Transverse colon (tissue), 4 donors: Measurements from ENCODE around the gene SLC30A3. TPM values are rescaled to one million over a fixed set of nuclear protein-coding genes. Genes with fewer than 3 reads are reported as not detected.

Experiments used
- DNase-seq: peaks from one replicate; pipeline ENCODE4 v3.0.0-alpha.2; 2019
- H3K27ac ChIP-seq, 4 donors: fragments of 200-600 bp; sonication (generic); 2 replicates each; pipeline ENCODE4 v1.5.1; 2016 to 2018; ENCODE audit warnings: inconsistent platforms in 4 of 4
- H3K27me3 ChIP-seq: fragments of 200-600 bp; sonication (generic); 2 replicates; pipeline ENCODE4 v1.5.1; 2017; ENCODE audit warnings: inconsistent platforms
- H3K36me3 ChIP-seq, 4 donors: fragments of 200-600 bp; sonication (generic); 2 replicates each; pipeline ENCODE4 v1.5.1; 2017 to 2019; ENCODE audit warnings: inconsistent platforms in 4 of 4
- H3K4me1 ChIP-seq, 4 donors: fragments of 200-600 bp; sonication (generic); 2 replicates each; pipeline ENCODE4 v1.5.1; 2017 to 2020; ENCODE audit warnings: inconsistent platforms in 4 of 4
- H3K4me3 ChIP-seq, 4 donors: fragments of 200-600 bp; sonication (generic); 1 replicate in 1 of 4; 2 replicates in 3 of 4; pipeline versions ENCODE4 v1.5.1 to v1.6.1; 2017 to 2019; ENCODE audit warnings: inconsistent platforms in 4 of 4
- H3K9me3 ChIP-seq, 2 donors: fragments of 200-600 bp; sonication (generic); 2 replicates each; pipeline ENCODE4 v1.5.1; 2017 to 2019; ENCODE audit warnings: inconsistent platforms in 2 of 2
- EP300 ChIP-seq: sonication (generic); formaldehyde crosslinking; IDR thresholded peaks from one replicate; pipeline ENCODE4 v1.6.1; 2017; ENCODE audit warnings: antibody characterized with exemption, low read depth
- POLR2A ChIP-seq: fragments of 450-650 bp; IDR thresholded peaks from one replicate; pipeline ENCODE4 v1.6.1; 2016; ENCODE audit warnings: antibody characterized with exemption, mild to moderate bottlenecking, moderate library complexity
- POLR2AphosphoS5 ChIP-seq, 3 donors: sonication (generic); formaldehyde crosslinking; IDR thresholded peaks; one replicate each; pipeline ENCODE4 v1.6.1; 2016; ENCODE audit warnings: antibody characterized with exemption in 3 of 3
- WGBS, 2 donors: methylation state at CpG; one replicate each; pipeline ENCODE4 v1.1.5; 2018; ENCODE audit warnings: low coverage in 1 of 2; 5-methylcytosine and 5-hydroxymethylcytosine counted together
- in situ Hi-C, 4 donors: fragments of 200-750 bp; cut with MboI; loops; one replicate each; pipeline versions ENCODE4 v1.15.0 to v1.15.1; 2017; ENCODE audit warnings: low sequenced_read_pairs in 3 of 4, low pct_ligation_motif_present in 1 of 4, low pct_unique_long_range_greater_than_20kb in 1 of 4
- intact Hi-C: fragments of 100-400 bp; cut with DNase I; formaldehyde crosslinking; loops from one replicate; pipeline ENCODE4 v1.15.1; 2023; ENCODE audit warnings: low total_unique reads
- total RNA-seq, 4 donors: library from RNA; depleted of rRNA; stranded (reverse); fragments of >200 nt; gene quantifications; one replicate each; pipeline ENCODE4 v1.1.0, GENCODE V29; 2016
- TF ChIP-seq, protein P1 (sequence below), 5 experiments: fragments of 200-600 bp in 3 of 5; fragments of 450-650 bp in 2 of 5; sonication (generic) in 3 of 5; IDR thresholded peaks; 1 replicate in 2 of 5; 2 replicates in 3 of 5; pipeline ENCODE4 v1.5.1; 2016 to 2017; ENCODE audit warnings: antibody characterized with exemption in 5 of 5, inconsistent platforms in 3 of 5, mild to moderate bottlenecking in 2 of 5, moderate library complexity in 1 of 5

The SLC30A3 gene
- total RNA-seq, 4 donors from 2014 or later, result 0.60 TPM; not detected in 3

GRCh38 chr2:27249159-27249890, 13.5 kb downstream of the SLC30A3 start:
- in situ Hi-C loops (no loop called here), intact Hi-C loops (no loop called here)
- Histone ChIP-seq H3K27ac (no peak overlapping the region), H3K4me1 (peaks cover 0 to 9% (median 2%) of the 10 kb centered on the region in 4 donors), H3K4me3 (no peak overlapping the region), H3K9me3 (no peaks in the 10 kb centered on the region), H3K36me3 (no peaks in the 10 kb centered on the region), H3K27me3 (peaks cover 35% of the 10 kb centered on the region)
- no peak for TF ChIP-seq EP300
- no peak for DNase-seq
- 37 to 44% methylated on average over 3 to 12 of the region's 12 CpGs for WGBS, 2 donors

DNA sequence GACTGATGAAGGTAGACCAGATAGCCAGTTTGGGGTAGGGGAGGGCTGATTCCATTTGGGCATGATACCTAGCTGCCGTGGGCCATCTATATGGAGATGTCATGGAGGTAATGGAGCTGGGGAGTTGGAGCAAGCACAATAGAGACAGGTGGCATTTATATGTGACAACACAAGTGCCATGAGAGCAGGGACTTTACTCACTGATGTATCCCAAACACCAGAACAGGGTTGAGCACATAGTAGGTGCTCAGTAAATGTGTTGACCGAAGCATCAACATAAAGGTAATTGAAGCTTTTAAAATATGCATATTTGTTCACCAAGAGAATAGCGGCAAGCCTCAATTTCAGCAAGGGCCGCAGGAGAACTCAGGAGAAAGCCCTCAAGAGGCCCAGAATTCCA, 15.0 kb downstream of the SLC30A3 start:
- intact Hi-C loops (no loop called here), in situ Hi-C loops (no loop called here)
- Histone ChIP-seq H3K9me3 (no peaks in the 10 kb centered on the region), H3K4me3 (no peak overlapping the region), H3K36me3 (peaks cover 0 to 4% (median 0%) of the 10 kb centered on the region in 4 donors), H3K27me3 (peaks cover 23% of the 10 kb centered on the region), H3K27ac (no peak overlapping the region), H3K4me1 (peaks cover 0 to 9% (median 2%) of the 10 kb centered on the region in 4 donors)
- 84 to 100% methylated on average over 1 to 4 of the region's 4 CpGs for WGBS, 2 donors
- no peak for DNase-seq
- TF ChIP-seq, protein P1, sequence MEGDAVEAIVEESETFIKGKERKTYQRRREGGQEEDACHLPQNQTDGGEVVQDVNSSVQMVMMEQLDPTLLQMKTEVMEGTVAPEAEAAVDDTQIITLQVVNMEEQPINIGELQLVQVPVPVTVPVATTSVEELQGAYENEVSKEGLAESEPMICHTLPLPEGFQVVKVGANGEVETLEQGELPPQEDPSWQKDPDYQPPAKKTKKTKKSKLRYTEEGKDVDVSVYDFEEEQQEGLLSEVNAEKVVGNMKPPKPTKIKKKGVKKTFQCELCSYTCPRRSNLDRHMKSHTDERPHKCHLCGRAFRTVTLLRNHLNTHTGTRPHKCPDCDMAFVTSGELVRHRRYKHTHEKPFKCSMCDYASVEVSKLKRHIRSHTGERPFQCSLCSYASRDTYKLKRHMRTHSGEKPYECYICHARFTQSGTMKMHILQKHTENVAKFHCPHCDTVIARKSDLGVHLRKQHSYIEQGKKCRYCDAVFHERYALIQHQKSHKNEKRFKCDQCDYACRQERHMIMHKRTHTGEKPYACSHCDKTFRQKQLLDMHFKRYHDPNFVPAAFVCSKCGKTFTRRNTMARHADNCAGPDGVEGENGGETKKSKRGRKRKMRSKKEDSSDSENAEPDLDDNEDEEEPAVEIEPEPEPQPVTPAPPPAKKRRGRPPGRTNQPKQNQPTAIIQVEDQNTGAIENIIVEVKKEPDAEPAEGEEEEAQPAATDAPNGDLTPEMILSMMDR (IDR thresholded peaks at IDR 0.05), result no peak
- TF ChIP-seq POLR2A, result no peak
- no peak for TF ChIP-seq EP300
- TF ChIP-seq POLR2AphosphoS5 (IDR thresholded peaks at IDR 0.05), result no peak

GRCh38 chr2:27245626-27246025, 17.2 kb downstream of the SLC30A3 start:
- Histone ChIP-seq H3K4me3 (no peak overlapping the region), H3K27me3 (peaks cover 9% of the 10 kb centered on the region), H3K4me1 (peaks cover 0 to 9% (median 2%) of the 10 kb centered on the region in 4 donors), H3K36me3 (peaks cover 0 to 5% (median 0%) of the 10 kb centered on the region in 4 donors), H3K9me3 (no peaks in the 10 kb centered on the region), H3K27ac (no peak overlapping the region)
- 82 to 91% methylated on average over 4 of the region's 4 CpGs for WGBS, 2 donors
- DNase-seq, result no peak
- TF ChIP-seq, protein P1 (IDR thresholded peaks at IDR 0.05), result no peak
- TF ChIP-seq EP300 (no peak), POLR2AphosphoS5 (IDR thresholded peaks at IDR 0.05) (no peak), POLR2A (no peak)
- intact Hi-C loops, result no loop called here
- in situ Hi-C loops, result no loop called here

GRCh38 chr2:27245116-27245515, 17.7 kb downstream of the SLC30A3 start:
- TF ChIP-seq EP300 (no peak), POLR2AphosphoS5 (IDR thresholded peaks at IDR 0.05) (no peak), POLR2A (no peak)
- TF ChIP-seq, protein P1 (IDR thresholded peaks at IDR 0.05), result no peak
- intact Hi-C loops, result no loop called here
- no peaks in the 10 kb centered on the region for H3K9me3 ChIP-seq
- peaks cover 0 to 6% (median 2%) of the 10 kb centered on the region in 4 donors for H3K4me1 ChIP-seq
- 82 to 85% methylated on average over 9 to 10 of the region's 10 CpGs for WGBS, 2 donors
- no peak for DNase-seq
- H3K4me3 ChIP-seq, result no peak overlapping the region
- H3K27me3 ChIP-seq, result peaks cover 4% of the 10 kb centered on the region
- peaks cover 0 to 10% (median 0%) of the 10 kb centered on the region in 4 donors for H3K36me3 ChIP-seq
- in situ Hi-C loops, result no loop called here
- no peak overlapping the region for H3K27ac ChIP-seq
